ENCODE measurements around the gene SPTB.

SPTB gene

DNA sequence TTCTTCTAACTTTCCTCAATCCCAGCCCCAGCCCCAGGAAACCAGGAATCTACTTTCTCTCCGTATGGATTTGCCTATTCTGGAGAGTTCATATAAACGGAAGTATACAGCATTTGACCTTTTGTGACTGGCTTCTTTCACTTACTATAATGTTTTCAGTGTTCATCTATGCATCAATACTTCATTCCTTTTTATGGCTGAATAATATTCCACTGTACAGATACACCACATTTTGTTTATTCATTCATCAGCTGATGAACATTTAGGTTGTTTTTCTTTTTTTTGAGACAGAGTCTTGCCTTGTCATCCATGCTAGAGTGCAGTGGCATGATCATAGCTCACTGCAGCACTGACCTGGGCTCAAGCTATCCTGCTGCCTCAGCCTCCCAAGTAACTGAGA, 179.4 kb downstream of the SPTB start:
- DNase-seq (ENCODE audit: extremely low read depth in 1 of 2, low read depth in 1 of 2): no peak

DNA sequence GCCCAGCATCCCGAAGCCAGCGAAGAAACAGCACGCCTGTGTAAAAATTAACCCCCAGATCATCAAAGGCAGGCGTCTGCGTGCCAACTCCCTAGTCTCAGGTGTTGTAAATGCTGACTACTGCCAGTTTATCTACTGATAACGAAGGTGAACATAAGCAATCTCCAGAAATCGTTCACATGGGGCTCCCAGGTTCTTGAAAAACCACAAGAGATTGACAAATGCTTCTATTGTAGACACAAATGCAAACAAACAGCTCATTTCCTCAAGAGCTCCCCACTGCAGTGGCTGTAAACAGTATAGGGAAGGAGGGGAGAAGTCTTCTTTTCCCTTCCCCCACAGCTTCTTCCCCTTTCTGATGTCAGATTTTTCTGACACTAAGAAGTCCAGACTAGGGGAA, 180.8 kb downstream of the SPTB start:
- DNase-seq (ENCODE audit: extremely low read depth in 1 of 2, low read depth in 1 of 2): no peak

DNA sequence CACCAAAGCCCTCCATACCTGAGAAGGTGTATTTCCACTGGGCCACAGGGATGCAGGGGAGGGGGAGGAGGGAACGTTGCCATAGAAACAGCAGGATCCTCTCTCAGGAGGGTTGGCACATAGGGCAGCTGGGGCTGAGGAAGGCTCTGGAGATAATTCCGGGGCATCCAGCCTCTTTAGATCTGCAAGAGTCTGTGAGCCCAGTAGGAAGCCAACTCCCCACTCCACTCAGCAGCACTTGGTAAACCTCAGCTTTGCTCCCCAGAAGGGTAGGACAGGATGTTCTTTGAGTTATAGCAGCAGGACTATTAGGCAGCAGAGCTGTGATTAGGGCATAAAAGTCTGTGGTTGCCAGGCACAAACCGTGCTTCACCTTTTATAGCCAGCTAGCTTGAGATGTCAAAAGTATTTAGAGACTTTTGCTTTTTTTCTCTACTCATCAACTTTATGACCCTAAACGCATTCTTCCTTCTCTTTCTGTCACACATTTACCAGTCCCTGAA, 183.3 kb downstream of the SPTB start:
- no peak for DNase-seq (ENCODE audit: extremely low read depth in 1 of 2, low read depth in 1 of 2)

Data from activated CD8-positive, alpha-beta memory T cell treated with anti-CD3 and anti-CD28 coated beads for 1 hour (primary cell).